ENCODE data around the gene GPBAR1.

The GPBAR1 gene, protein sequence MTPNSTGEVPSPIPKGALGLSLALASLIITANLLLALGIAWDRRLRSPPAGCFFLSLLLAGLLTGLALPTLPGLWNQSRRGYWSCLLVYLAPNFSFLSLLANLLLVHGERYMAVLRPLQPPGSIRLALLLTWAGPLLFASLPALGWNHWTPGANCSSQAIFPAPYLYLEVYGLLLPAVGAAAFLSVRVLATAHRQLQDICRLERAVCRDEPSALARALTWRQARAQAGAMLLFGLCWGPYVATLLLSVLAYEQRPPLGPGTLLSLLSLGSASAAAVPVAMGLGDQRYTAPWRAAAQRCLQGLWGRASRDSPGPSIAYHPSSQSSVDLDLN

DNA sequence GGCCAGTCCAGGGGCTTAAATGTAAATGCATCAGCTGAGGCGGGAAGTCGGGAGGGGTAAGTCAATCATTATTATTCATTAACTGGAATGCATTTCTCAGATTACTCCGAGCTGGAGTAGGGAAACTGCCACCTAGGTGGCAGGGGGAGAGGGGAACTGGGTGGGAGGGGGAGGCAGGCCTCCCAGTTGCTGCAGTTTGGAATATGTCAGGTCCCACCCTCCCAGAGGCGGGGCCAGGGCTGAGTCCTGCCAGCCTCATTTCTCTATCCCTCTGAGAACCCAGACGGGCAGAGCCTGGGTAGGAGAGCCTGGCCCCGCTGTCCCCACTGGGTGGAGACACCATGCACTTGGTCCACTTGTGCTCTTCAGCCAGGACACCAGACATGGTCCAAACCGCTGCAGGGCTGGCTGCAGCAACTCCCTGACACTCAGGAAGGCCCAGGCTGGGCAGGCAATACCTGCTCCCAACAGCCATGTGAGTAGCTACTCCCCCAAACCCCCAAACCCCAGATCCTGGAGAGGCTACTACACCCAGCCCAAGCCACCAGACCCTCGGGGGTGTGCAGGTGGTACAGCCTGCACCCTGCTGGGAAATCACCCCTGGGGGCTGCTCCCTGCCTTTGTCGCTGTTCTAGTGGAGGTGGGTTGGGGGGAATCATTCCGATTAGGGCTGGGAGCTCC lies at the start of gene GPBAR1:
Gene GPBAR1 (plus strand): TSS at position 274 of the 681 bp plus-strand sequence. CDS start 1,710 bp downstream, outside the sequence.
- no peak for DNase-seq

GRCh38 chr2:218214116-218214515 lies 46.7 kb upstream of the GPBAR1 start:
- no peak for DNase-seq

GRCh38 chr2:218216336-218216673 lies 44.5 kb upstream of the GPBAR1 start:
- peak in 1 of 2 experiments; percentile 37 for DNase-seq

DNA sequence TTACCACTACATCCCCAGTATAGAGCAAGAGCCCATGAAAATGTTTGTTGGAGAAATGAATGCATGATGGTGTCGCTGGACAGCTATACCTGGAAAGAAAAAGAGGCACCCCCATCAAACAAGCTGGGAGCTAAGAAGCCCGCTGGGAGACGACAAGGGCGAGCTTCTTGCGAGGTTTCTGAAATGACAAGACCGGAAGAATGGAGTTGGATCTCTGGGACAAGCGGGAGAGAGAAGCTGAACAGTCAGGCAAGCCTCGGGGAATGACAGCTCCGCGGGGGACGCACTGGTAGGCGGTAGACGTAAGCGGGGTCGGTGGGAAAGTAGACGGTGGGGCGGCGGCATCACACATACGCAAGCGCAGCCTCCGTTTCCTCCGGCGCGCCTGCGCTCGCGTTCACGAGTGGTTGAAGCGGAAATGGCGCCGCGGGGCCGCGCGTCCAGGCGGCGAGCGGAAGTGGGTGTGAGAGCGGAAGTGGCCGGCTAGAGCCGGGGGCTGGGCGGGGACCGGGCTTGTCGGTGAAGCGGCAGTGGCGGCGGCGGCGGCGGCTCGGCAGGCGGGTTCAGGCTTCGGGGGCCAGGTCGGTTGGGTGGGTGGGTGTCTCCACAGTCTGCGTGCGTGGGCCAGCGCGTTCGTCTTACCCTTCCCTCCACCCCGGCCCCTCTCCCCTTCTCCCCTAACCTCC lies 44.0 kb upstream of the GPBAR1 start, which contains the start of gene ARPC2:
Gene ARPC2 (plus strand): TSS at position 516 of the 686 bp plus-strand sequence. CDS start 282 bp downstream, outside the sequence.
- DNase-seq, result peak; percentile 61 to 81

- DNase-seq, result no peak
Measured at GRCh38 chr2:218217360-218218267, 43.2 kb upstream of the GPBAR1 start.

DNA sequence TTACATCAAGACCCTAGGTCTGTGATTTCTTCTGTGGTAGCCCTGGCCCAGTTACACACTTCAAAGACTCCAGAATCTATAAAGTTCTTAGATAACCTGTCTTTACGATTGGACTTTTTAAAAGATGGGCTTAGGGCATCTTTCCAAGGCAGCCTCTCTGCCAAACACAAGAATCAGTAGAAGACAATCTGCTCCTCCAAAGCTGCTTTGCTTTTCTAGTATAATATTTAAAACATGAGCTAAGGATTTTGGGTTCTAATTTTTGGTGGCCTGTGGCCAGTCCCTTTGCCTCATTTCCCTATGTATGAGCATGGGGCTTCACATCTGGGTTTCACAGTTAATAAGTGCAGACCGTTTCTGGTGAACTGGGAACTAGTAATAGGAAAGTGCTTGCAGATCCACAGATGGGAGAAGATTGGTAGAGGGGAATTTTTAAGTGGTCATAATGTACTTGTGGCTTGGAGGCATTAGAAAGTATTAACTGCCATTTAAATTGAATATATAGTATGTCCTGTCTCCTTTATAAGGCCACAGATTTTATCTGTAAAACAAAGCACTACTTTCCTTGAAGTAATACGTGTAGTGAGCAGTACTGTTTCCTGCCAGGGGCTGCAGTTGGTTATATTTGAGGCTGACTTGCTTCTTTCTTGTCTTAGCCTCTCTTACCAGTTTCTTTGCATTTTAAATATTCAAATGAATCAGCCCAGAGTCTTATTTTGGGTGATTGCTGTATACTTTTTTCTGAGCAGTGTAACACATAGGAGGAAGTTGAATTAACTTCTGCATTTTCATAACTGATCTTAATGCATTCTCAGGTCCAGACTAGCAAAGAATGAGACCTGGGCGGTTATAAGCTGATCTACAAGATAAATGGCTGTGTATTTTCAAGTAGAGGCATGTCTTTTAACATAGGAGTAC lies 42.3 kb upstream of the GPBAR1 start:
- no peak for DNase-seq

- DNase-seq, result no peak
Measured at GRCh38 chr2:218219934-218220333, 40.9 kb upstream of the GPBAR1 start.

DNA sequence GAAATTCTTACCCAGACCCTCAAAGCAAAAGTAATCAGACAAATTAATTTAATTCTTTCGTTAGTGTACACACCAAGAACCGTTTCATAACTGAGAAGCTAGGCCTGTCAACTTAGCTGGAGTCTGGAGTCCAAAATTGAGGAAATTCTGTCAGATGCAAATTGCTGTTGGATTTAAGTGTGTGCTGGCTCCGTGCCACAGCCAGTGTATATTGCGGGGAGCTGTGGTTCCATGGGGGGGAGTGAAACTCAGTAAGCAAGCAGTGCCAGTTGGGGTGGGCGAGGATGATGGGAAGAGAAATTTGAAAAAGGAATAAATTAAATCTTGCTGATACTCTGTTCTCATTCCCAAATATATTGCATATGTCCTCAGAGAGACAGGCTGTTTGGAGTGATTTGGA lies 39.8 kb upstream of the GPBAR1 start:
- no peak for DNase-seq

- no peak for DNase-seq
Measured at GRCh38 chr2:218223046-218223445, 37.8 kb upstream of the GPBAR1 start.

DNA sequence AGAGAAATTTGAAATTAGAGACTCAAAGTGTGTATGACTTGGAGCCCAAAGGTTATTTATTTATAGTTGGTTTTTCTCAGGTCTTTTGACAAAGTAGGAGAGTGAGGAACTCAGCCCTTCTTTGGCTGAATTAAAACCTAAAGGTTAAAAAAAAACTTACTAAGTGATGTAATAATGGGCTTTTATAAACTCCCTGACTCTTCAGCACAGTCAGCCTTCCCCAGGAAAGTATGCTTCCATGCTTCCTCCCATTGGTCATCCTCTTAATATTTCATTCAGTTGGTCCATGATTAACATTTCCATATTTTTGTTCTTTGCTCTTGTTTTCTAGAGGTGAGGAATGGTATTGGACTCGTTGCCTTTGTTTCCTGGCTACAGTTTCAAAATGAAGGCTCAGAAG lies 36.6 kb upstream of the GPBAR1 start:
- DNase-seq, result no peak

GRCh38 chr2:218226903-218227302 lies 33.9 kb upstream of the GPBAR1 start:
- no peak for DNase-seq

DNA sequence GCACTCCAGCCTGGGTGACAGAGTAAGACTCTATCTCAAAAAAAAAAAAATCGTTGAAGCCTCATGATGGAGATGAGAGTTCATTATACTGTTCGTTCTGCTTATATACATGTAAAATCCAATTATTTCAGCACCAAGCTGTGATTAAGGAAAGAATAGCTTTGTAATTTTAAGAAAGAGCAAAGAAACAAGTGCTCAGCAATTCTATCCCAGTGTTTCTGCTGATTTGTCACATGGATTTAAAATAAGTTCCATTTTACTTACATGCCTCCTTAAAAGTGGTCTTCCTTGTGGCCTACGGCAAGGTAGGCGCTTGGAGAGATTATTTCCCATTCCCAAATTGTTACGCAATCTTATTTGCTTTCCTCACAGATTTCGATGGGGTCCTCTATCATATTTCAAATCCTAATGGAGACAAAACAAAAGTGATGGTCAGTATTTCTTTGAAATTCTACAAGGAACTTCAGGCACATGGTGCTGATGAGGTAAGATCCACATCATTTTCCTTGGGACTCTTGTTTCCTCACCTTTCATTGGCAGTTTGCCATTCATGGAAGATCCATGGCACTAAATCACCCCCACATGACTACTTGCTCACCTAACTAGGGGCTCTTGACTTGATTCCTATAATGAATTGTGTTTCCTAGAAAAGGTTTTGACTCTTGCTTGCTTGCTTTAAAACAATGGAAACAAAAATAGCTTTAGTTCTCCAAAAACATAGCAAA lies 32.3 kb upstream of the GPBAR1 start:
- no peak for DNase-seq

- DNase-seq, result no peak
Measured at GRCh38 chr2:218229239-218229638, 31.6 kb upstream of the GPBAR1 start.

- no peak for DNase-seq
Measured at GRCh38 chr2:218229851-218230250, 31.0 kb upstream of the GPBAR1 start.

GRCh38 chr2:218230882-218231281 lies 29.9 kb upstream of the GPBAR1 start:
- DNase-seq, result no peak

DNA sequence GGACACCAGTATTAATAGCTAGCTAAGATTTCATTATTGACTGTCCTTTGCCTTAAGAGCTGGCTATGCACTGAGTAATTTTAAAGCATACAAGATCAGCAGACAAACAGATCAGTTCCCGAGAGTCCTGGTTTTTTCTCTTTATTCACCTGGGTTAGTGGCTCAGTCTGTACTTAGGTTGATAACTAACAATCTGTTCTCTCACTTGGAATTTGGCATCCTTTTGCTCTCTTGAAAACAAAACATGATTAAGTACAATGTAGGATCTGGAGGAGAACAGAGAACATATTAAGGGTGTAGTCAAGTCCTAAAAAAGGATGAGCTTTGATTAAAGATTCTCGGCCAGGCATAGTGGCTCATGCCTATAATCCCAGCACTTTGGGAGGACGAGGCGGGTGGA lies 27.3 kb upstream of the GPBAR1 start:
- DNase-seq, result no peak

DNA sequence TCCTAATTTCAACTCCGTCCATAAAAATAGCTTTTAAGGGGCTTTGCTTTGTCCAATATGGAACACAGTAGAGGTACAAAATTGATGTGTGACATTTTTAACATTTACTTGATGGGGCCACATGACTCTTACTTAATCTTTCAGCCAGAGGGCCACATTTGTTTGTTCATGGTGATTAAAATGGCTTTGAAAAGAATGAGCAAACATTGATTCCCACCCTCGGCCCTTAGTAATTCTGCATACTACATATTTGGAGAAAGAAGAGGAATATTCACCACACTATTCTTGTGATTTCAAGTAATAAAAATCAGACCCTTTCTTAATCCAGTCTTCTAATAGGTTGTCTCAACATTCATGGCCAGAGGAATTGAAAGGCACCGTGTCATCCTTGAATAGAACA lies 26.3 kb upstream of the GPBAR1 start:
- no peak for DNase-seq

- DNase-seq, result no peak
Measured at GRCh38 chr2:218235017-218235416, 25.8 kb upstream of the GPBAR1 start.

- DNase-seq, result no peak
Measured at GRCh38 chr2:218236829-218237228, 24.0 kb upstream of the GPBAR1 start.

- no peak for DNase-seq
Measured at GRCh38 chr2:218238887-218239286, 21.9 kb upstream of the GPBAR1 start.

DNA sequence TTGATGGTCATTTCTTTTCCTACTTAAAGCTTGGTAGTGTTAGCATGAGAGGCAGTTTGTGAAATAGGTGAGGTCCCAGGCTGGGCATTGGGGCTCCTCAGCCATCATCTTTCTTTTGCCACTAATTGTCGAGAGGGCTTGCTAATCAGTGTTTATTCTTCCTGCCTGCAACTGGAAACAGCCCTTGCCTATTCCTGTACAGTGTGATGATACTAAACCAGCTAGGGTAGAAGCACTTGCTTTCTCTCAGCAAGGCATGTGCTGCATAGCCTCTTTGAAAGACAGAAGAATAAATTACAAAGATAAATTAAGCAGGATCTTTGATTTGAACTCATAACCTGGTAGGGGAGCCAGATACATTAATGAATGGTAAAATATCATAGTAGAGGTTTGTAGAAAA lies 16.6 kb upstream of the GPBAR1 start:
- DNase-seq, result no peak
